Kidney epithelial cell (primary cell): Measurements from ENCODE around the gene REXO2. TPM values are rescaled to one million over a fixed set of nuclear protein-coding genes. Genes with fewer than 3 reads are reported as not detected.

Source experiments
- DNase-seq: peaks from one replicate; pipeline ENCODE4 v3.0.0-alpha.2; 2010; ENCODE audit warnings: low read depth
- H3K27me3 ChIP-seq: 2 replicates; pipeline ENCODE4 v1.6.0; 2011; ENCODE audit warnings: low read length; ENCODE audit not compliant: control insufficient read depth, insufficient read depth
- H3K36me3 ChIP-seq: 2 replicates; pipeline ENCODE4 v1.5.1; 2011; ENCODE audit warnings: low read length; ENCODE audit not compliant: control insufficient read depth, insufficient read depth
- H3K4me3 ChIP-seq: 2 replicates; pipeline ENCODE4 v1.5.1; 2011; ENCODE audit warnings: low read depth, mild to moderate bottlenecking, control low read depth, low read length
- total RNA-seq: library from RNA; depleted of rRNA; stranded (reverse); fragments of >200 nt; gene quantifications from 2 replicates; pipeline ENCODE4 v1.2.3, GENCODE V29; 2015
- TF ChIP-seq, protein P1 (sequence below): IDR thresholded peaks from 2 replicates; pipeline ENCODE4 v1.5.1; 2011; ENCODE audit warnings: mild to moderate bottlenecking, moderate library complexity, low read length, control low read depth, inconsistent platforms; ENCODE audit not compliant: insufficient read depth, poor library complexity, severe bottlenecking

REXO2 gene
- total RNA-seq, 1 donor from 2014 or later: 147 TPM

DNA sequence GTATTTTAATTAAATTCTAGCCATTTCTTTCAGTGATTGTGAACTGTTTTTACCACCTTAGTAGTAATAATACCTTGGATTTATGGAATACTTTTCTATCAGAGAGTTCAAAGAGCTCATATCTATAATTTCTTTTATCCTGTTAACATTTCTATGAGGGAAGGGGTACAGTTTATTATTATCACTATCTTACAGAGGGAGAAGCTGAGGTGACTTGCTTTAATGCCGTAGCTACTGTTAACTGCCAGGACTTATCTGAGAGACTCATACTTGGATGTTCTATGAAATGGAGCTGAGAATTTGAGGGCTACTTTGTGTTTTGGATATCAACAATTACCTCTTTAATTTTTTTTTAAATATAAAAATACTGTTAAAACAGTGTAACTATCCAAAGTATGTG, 3.3 kb downstream of the REXO2 start:
- H3K4me3 ChIP-seq: no peak overlapping the region
- TF ChIP-seq, protein P1, sequence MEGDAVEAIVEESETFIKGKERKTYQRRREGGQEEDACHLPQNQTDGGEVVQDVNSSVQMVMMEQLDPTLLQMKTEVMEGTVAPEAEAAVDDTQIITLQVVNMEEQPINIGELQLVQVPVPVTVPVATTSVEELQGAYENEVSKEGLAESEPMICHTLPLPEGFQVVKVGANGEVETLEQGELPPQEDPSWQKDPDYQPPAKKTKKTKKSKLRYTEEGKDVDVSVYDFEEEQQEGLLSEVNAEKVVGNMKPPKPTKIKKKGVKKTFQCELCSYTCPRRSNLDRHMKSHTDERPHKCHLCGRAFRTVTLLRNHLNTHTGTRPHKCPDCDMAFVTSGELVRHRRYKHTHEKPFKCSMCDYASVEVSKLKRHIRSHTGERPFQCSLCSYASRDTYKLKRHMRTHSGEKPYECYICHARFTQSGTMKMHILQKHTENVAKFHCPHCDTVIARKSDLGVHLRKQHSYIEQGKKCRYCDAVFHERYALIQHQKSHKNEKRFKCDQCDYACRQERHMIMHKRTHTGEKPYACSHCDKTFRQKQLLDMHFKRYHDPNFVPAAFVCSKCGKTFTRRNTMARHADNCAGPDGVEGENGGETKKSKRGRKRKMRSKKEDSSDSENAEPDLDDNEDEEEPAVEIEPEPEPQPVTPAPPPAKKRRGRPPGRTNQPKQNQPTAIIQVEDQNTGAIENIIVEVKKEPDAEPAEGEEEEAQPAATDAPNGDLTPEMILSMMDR: no peak
- no peak for DNase-seq
- peaks cover 4% of the 10 kb centered on the region for H3K36me3 ChIP-seq
- no peaks in the 10 kb centered on the region for H3K27me3 ChIP-seq

DNA sequence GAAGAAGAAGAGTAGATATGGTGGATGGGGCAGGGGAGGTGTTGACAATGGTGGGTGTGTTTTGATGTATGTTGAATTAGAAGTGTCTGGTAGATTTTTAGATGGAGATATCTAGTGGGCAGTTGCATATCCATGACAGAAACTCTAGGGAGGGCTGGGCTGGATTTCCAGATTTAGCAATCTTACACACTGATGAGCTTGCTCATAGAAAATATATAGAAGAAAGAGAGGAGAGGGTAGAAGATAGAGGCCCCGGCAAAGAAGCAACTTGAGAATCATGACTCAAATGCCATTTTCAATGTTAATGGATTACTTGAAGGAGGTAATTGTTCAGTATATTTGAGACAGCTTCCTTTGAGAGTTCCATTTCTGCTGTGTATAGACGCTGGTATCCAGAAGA, 8.2 kb downstream of the REXO2 start:
- no peak overlapping the region for H3K4me3 ChIP-seq
- DNase-seq: no peak
- H3K36me3 ChIP-seq: peaks cover 4% of the 10 kb centered on the region

DNA sequence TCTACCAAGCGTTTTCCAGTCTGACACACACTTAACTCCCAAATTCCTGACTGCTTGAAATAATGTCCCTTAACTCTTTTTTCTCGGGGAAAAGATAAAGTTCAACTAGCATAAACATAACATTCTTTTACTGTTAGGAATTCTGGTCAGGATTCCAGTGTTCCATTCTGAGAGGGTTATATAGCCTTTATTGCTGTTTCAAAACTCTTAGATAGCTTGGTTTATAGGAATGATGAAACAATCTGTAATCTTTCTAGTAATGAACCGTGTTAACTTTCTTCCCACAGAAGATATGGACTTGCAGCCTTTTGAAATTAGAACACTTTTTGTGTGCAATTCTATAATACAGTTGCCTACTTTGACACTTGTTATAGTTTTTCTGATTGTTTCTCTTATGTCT, 8.6 kb downstream of the REXO2 start:
- no peak overlapping the region for H3K4me3 ChIP-seq
- TF ChIP-seq, protein P1: no peak
- no peaks in the 10 kb centered on the region for H3K27me3 ChIP-seq
- peaks cover 4% of the 10 kb centered on the region for H3K36me3 ChIP-seq
- no peak for DNase-seq

More for the DNA sequence above, 8.2 kb downstream of the REXO2 start:
- TF ChIP-seq, protein P1: no peak
- no peaks in the 10 kb centered on the region for H3K27me3 ChIP-seq

DNA sequence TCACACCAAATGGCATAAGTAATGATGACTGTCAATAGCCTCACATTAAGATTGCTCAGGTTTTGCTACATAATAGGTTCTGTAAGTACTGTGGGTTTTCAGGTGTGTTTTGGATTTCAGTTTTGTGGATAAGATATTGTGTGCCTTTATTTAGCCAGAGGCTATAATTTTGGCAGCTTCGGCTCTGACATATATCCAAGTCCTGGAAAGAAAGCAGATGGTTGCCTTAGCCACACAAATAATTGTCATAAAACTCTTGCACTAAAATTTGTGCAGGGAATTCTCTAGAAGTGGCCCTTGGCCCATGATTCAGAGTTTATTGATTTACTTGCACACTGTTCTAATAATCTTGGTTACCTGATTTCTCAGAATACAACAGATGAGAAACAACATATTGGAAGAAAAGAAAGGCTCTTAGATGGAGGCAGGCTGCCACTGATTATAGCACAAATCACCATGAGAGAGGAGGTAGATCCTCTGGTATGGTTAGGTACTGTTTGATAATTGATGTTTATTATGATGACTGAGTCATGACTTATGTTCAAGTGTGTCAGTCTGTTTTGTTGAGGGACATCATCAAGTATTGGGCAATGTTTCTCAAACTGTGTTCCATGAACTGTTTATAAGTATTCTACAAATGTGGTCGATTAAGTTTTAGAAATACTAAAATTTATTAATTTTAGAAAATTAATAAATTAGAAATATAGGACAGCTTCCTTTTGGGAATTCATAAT, 9.6 kb downstream of the REXO2 start:
- Histone ChIP-seq H3K27me3 (no peaks in the 10 kb centered on the region), H3K4me3 (no peak overlapping the region), H3K36me3 (peaks cover 5% of the 10 kb centered on the region)
- TF ChIP-seq, protein P1: no peak
- no peak for DNase-seq

DNA sequence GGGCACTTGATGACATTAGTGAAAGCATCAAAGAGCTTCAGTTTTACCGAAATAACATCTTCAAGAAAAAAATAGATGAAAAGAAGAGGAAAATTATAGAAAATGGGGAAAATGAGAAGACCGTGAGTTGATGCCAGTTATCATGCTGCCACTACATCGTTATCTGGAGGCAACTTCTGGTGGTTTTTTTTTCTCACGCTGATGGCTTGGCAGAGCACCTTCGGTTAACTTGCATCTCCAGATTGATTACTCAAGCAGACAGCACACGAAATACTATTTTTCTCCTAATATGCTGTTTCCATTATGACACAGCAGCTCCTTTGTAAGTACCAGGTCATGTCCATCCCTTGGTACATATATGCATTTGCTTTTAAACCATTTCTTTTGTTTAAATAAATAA, 10.6 kb downstream of the REXO2 start:
- TF ChIP-seq, protein P1: no peak
- Histone ChIP-seq H3K27me3 (no peaks in the 10 kb centered on the region), H3K4me3 (no peak overlapping the region), H3K36me3 (peaks cover 3% of the 10 kb centered on the region)
- no peak for DNase-seq

DNA sequence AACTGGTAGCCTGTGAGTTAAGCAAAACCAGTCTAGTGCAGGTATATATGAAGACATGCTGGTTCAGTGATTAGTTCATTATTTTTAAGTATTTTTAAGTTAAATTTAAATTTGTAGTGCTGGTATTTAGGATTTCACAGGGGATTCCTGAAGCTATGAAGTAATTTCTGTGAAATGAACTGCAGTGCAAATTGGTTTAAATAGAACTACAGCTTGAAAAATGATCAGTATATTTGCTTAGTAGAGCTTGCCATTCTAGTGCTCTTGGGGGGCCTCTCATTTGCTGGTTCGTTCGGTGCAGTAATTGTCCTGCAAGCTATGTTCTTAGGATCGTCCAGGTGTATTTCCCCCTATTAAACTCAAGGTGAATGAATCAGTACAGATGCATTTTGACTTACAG, 13.1 kb downstream of the REXO2 start:
- TF ChIP-seq, protein P1: no peak
- Histone ChIP-seq H3K4me3 (no peak overlapping the region), H3K36me3 (peaks cover 1% of the 10 kb centered on the region), H3K27me3 (no peaks in the 10 kb centered on the region)
- no peak for DNase-seq
